Endothelial cell of umbilical vein (primary cell): ENCODE measurements around the gene PARM1. TPM values are rescaled to one million over a fixed set of nuclear protein-coding genes. Genes with fewer than 3 reads are reported as not detected.

Source experiments
- BruUV-seq: library from RNA; stranded (reverse); fragments of 400-500 nt; replicated peaks from 2 replicates; lab custom pipeline; 2021; lab: Mats Ljungman, UMichigan
- CTCF ChIA-PET: fragments of 300-600, 350-600 bp; sonication (Branson Sonifier 250); formaldehyde crosslinking; loops from one replicate; lab custom pipeline; 2021; ENCODE audit warnings: antibody characterized with exemption, inconsistent platforms; lab: Charles Lee
- POLR2A ChIA-PET: fragments of 300-600, 350-600 bp; sonication (Branson Sonifier 250); formaldehyde crosslinking; loops from one replicate; lab custom pipeline; 2021; ENCODE audit warnings: antibody characterized with exemption, inconsistent platforms; lab: Charles Lee
- DNase-seq: peaks from one replicate; pipeline ENCODE4 v3.0.0-alpha.2; 2011; ENCODE audit warnings: low read depth, low spot score
- FAIRE-seq: peaks from 2 replicates; lab custom pipeline; 2011; peaks lifted over from hg19 to GRCh38; lab: Jason Lieb, UNC
- H2AFZ ChIP-seq: 2 replicates; pipeline ENCODE4 v1.6.0; 2012; ENCODE audit warnings: low read depth, low read length, control low read depth, inconsistent platforms
- H3K27ac ChIP-seq: 2 replicates; pipeline ENCODE4 v1.5.1; 2011; ENCODE audit warnings: low read depth, mild to moderate bottlenecking, control low read depth, low read length, moderate library complexity; ENCODE audit not compliant: insufficient read depth
- H3K27me3 ChIP-seq, 2 experiments: 2 replicates each; pipeline versions ENCODE4 v1.6.0 to v1.6.1; 2011; ENCODE audit warnings: low read length in 2 of 2, mixed read lengths in 1 of 2; ENCODE audit not compliant: control insufficient read depth in 2 of 2, insufficient read depth in 2 of 2
- H3K36me3 ChIP-seq, 2 experiments: 2 replicates in 1 of 2; 3 replicates in 1 of 2; pipeline ENCODE4 v1.5.1; 2011; ENCODE audit warnings: low read length in 2 of 2, mild to moderate bottlenecking in 1 of 2, moderate library complexity in 1 of 2; ENCODE audit not compliant: control insufficient read depth in 2 of 2, insufficient read depth in 2 of 2; ENCODE audit errors: extremely low read depth in 1 of 2
- H3K4me1 ChIP-seq: 3 replicates; pipeline ENCODE4 v1.5.1; 2011; ENCODE audit warnings: mild to moderate bottlenecking, low read length; ENCODE audit not compliant: control insufficient read depth, insufficient read depth; ENCODE audit errors: extremely low read depth
- H3K4me2 ChIP-seq: 2 replicates; pipeline ENCODE4 v1.6.1; 2011; ENCODE audit warnings: low read length, control low read depth, mixed read lengths; ENCODE audit not compliant: insufficient read depth
- H3K4me3 ChIP-seq, 3 experiments: fragments of 200-600 bp in 1 of 3; sonication (generic), shearing (Covaris generic) in 1 of 3; replicated peaks in 1 of 3; 2 replicates each; pipeline ENCODE4 v1.5.1; 2011 to 2016; ENCODE audit warnings: control low read depth in 3 of 3, low read length in 3 of 3, mild to moderate bottlenecking in 2 of 3, inconsistent platforms in 1 of 3, low read depth in 1 of 3, moderate library complexity in 1 of 3; ENCODE audit not compliant: insufficient read depth in 1 of 3
- H3K79me2 ChIP-seq: 2 replicates; pipeline ENCODE4 v1.6.0; 2012; ENCODE audit warnings: low read length, inconsistent platforms; ENCODE audit not compliant: control insufficient read depth, insufficient read depth
- H3K9ac ChIP-seq: replicated peaks from 2 replicates; pipeline ENCODE3; 2011; ENCODE audit warnings: low read length, control low read depth; ENCODE audit not compliant: insufficient read depth; ENCODE audit errors: extremely low read depth
- H3K9me1 ChIP-seq: replicated peaks from 3 replicates; pipeline ENCODE4 v1.6.0; 2011; ENCODE audit warnings: mild to moderate bottlenecking, low read length; ENCODE audit not compliant: control insufficient read depth, insufficient read depth; ENCODE audit errors: extremely low read depth
- H3K9me3 ChIP-seq: replicated peaks from 2 replicates; pipeline ENCODE4 v1.5.1; 2012; ENCODE audit warnings: low read length, inconsistent platforms; ENCODE audit not compliant: control insufficient read depth, insufficient read depth
- H4K20me1 ChIP-seq: replicated peaks from 2 replicates; pipeline ENCODE3; 2011; ENCODE audit warnings: mild to moderate bottlenecking, low read length; ENCODE audit not compliant: control insufficient read depth, insufficient read depth; ENCODE audit errors: extremely low read depth
- CTCF ChIP-seq, 2 donors: IDR thresholded peaks; 1 replicate in 1 of 2; 2 replicates in 1 of 2; pipeline ENCODE4 v1.5.1; 2011; ENCODE audit warnings: low read length in 2 of 2, mild to moderate bottlenecking in 2 of 2, moderate library complexity in 2 of 2, control low read depth in 1 of 2, inconsistent platforms in 1 of 2, low read depth in 1 of 2; ENCODE audit not compliant: insufficient read depth in 1 of 2; ENCODE audit errors: extremely low read depth in 1 of 2
- EZH2 ChIP-seq: IDR thresholded peaks from 2 replicates; pipeline ENCODE4 v1.6.1; 2012; ENCODE audit warnings: borderline replicate concordance, low read depth, mild to moderate bottlenecking, moderate library complexity, low read length, inconsistent platforms; ENCODE audit not compliant: severe bottlenecking
- FOS ChIP-seq: IDR thresholded peaks from 2 replicates; pipeline ENCODE4 v1.6.1; 2011; ENCODE audit warnings: mild to moderate bottlenecking, low read length, moderate library complexity, borderline replicate concordance; ENCODE audit not compliant: insufficient read depth
- GATA2 ChIP-seq: IDR thresholded peaks from 2 replicates; pipeline ENCODE4 v1.7.0; 2011; ENCODE audit warnings: low read depth, mild to moderate bottlenecking, moderate library complexity, mixed read lengths, low read length; ENCODE audit not compliant: insufficient read length, insufficient read depth
- JUN ChIP-seq: IDR thresholded peaks from 2 replicates; pipeline ENCODE4 v1.6.1; 2011; ENCODE audit warnings: borderline replicate concordance, low read depth; ENCODE audit not compliant: insufficient read length, insufficient read depth
- MAX ChIP-seq: IDR thresholded peaks from 2 replicates; pipeline ENCODE4 v1.6.1; 2011; ENCODE audit not compliant: insufficient read depth, insufficient read length
- MYC ChIP-seq: IDR thresholded peaks from one replicate; pipeline ENCODE4 v1.6.1; 2011; ENCODE audit warnings: mild to moderate bottlenecking, low read depth, low read length
- POLR2A ChIP-seq: IDR thresholded peaks from 2 replicates; pipeline ENCODE4 v1.6.1; 2012; ENCODE audit warnings: low read depth, mild to moderate bottlenecking, control low read depth, low read length
- POLR2AphosphoS5 ChIP-seq: IDR thresholded peaks from 2 replicates; pipeline ENCODE4 v1.6.1; 2012; ENCODE audit warnings: low read depth, mild to moderate bottlenecking, control low read depth, low read length, moderate library complexity; ENCODE audit not compliant: insufficient read depth
- dilution Hi-C: fragments of 300-500 bp; cut with MboI; formaldehyde crosslinking; loops from one replicate; pipeline ENCODE4 v1.15.0; 2019; ENCODE audit warnings: low sequenced_read_pairs; ENCODE audit not compliant: extremely low pct_ligation_motif_present
- intact Hi-C: fragments of 100-400 bp; cut with micrococcal nuclease; formaldehyde crosslinking; loops from one replicate; pipeline ENCODE4 v1.10.0; 2022
- polyA plus RNA-seq, 4 experiments: library from polyadenylated mRNA; depleted of rRNA in 3 of 4; stranded (reverse) in 3 of 4; unstranded in 1 of 4; fragments of >200 nt; gene quantifications; 2 replicates each; pipeline versions ENCODE4 v1.2.1 to v1.2.3, GENCODE V29; 2011 to 2012; ENCODE audit warnings: missing spikeins in 1 of 4
- total RNA-seq: library from RNA; stranded (reverse); gene quantifications from 2 replicates; pipeline ENCODE4 v1.2.3, GENCODE V29; 2021

PARM1 gene
- total and polyA plus RNA-seq, 2 donors (not counting 3 experiments of a cell fraction or from before 2014, with no cell fraction given): 0.01 TPM; not detected in 1

DNA sequence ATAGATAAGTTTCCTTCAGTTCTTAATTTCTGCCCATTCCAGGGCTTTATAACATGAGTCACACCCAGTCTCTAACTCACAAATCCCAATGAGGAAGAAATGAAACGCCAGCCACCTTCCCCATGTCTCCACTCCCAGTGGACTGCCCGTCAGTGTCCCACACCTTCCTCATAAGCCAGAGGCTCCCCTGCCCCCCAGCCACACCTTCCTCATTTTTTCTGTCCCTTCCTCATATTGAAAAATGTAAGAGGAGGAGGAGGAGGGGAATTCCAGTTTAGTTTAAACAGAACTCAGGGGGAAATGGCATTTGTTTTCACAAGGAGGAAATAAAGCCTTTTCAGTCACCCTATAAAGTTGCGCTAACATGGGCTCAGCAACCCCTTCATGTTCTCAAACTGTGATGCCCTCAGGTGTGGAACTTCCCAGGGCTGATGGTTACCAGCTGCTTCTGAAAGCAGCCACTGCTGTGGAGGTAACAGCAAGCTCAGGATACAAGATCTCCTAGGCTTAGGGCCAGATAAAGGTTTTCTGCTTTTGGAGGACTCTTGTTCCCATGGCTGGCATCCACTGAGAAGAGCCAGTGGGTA lies 97.8 kb downstream of the PARM1 start:
- FAIRE-seq (no peak), DNase-seq (no peak)
- H3K4me2 ChIP-seq: no peak overlapping the region
- intact Hi-C loops: no loop called here
- H3K9ac ChIP-seq: no peak overlapping the region
- no peaks in the 10 kb centered on the region for H3K79me2 ChIP-seq
- POLR2A ChIA-PET: no interaction called here
- H3K4me3 ChIP-seq: no peak overlapping the region
- H2AFZ ChIP-seq: no peak overlapping the region
- no peaks in the 10 kb centered on the region for H3K9me3 ChIP-seq
- CTCF ChIA-PET: no interaction called here
- TF ChIP-seq FOS: no peak
- no peak for TF ChIP-seq POLR2AphosphoS5
- TF ChIP-seq EZH2: no peak
- no peak for TF ChIP-seq MYC
- no peak for TF ChIP-seq GATA2
- no peak for TF ChIP-seq POLR2A
- TF ChIP-seq CTCF (IDR thresholded peaks at IDR 0.05; ENCODE audit: extremely low read depth in 1 of 2, insufficient read depth in 1 of 2, low read depth in 1 of 2, low read length in 2 of 2): no peak
- TF ChIP-seq MAX: no peak
- TF ChIP-seq JUN: no peak
- H4K20me1 ChIP-seq: no peaks in the 10 kb centered on the region
- H3K27ac ChIP-seq: no peak overlapping the region
- H3K27me3 ChIP-seq: no peaks in the 10 kb centered on the region
- dilution Hi-C loops: no loop called here
- no peaks in the 10 kb centered on the region for H3K36me3 ChIP-seq
- H3K9me1 ChIP-seq: no peaks in the 10 kb centered on the region
- no TSS peak for BruUV-seq
- no peaks in the 10 kb centered on the region for H3K4me1 ChIP-seq
